Measurements from ENCODE around the gene H3-3A.

DNA sequence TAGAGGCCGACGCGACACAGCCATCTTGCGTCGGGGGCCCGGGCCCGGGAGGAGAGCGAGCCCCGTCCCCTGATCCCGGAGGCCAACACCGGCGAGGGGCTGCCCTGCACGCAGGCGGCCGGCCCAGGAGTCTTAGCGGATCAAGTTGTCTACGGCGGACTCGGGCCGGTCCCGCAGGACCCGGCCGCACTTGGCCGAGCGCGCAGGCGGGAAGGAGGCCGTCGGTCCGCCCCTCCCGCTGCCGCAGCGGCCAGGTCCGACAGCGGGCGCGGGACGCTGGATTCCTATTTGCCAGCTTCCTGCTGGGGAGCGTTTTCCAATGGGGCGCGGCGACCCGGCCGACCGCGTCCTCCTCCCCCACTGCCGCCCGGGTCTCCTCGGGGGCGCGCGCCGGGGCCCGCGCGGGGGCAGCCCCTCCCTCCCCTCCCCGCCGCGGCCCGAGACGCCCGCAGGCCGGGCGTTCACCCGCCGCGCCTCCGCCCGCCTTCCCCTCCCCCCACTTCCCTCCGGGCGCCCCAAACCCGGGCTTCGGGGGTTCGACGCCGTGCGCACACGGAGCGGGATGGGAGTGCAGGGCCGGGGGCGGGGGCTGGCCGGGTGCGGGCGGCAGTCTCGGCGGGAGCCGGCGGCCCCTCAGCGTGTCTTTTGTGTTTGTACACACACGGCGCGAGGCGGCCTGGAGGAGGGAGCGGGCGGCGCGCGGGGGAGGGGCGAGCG is 517 bp upstream of the H3-3A start:
- TF ChIP-seq, protein P1, sequence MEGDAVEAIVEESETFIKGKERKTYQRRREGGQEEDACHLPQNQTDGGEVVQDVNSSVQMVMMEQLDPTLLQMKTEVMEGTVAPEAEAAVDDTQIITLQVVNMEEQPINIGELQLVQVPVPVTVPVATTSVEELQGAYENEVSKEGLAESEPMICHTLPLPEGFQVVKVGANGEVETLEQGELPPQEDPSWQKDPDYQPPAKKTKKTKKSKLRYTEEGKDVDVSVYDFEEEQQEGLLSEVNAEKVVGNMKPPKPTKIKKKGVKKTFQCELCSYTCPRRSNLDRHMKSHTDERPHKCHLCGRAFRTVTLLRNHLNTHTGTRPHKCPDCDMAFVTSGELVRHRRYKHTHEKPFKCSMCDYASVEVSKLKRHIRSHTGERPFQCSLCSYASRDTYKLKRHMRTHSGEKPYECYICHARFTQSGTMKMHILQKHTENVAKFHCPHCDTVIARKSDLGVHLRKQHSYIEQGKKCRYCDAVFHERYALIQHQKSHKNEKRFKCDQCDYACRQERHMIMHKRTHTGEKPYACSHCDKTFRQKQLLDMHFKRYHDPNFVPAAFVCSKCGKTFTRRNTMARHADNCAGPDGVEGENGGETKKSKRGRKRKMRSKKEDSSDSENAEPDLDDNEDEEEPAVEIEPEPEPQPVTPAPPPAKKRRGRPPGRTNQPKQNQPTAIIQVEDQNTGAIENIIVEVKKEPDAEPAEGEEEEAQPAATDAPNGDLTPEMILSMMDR (IDR thresholded peaks at IDR 0.05; ENCODE audit: poor library complexity, severe bottlenecking), result no peak
- TF ChIP-seq EZH2 (IDR thresholded peaks at IDR 0.05; ENCODE audit: borderline replicate concordance, insufficient read depth, low read length, poor library complexity, severe bottlenecking) (no peak), SMC3 (conservative IDR thresholded peaks at IDR 0.05; ENCODE audit: poor library complexity) (peak; percentile 49), POLR2AphosphoS5 (IDR thresholded peaks at IDR 0.05) (peak; percentile 87), EP300 (conservative IDR thresholded peaks at IDR 0.05; ENCODE audit: poor library complexity, severe bottlenecking) (peak; percentile 59), TAF1 (IDR thresholded peaks at IDR 0.05; ENCODE audit: low read depth) (peak; percentile 47), MXI1 (conservative IDR thresholded peaks at IDR 0.05; ENCODE audit: poor library complexity, severe bottlenecking) (peak; percentile 53), RAD21 (conservative IDR thresholded peaks at IDR 0.05) (no peak)
- TF ChIP-seq, protein P2, sequence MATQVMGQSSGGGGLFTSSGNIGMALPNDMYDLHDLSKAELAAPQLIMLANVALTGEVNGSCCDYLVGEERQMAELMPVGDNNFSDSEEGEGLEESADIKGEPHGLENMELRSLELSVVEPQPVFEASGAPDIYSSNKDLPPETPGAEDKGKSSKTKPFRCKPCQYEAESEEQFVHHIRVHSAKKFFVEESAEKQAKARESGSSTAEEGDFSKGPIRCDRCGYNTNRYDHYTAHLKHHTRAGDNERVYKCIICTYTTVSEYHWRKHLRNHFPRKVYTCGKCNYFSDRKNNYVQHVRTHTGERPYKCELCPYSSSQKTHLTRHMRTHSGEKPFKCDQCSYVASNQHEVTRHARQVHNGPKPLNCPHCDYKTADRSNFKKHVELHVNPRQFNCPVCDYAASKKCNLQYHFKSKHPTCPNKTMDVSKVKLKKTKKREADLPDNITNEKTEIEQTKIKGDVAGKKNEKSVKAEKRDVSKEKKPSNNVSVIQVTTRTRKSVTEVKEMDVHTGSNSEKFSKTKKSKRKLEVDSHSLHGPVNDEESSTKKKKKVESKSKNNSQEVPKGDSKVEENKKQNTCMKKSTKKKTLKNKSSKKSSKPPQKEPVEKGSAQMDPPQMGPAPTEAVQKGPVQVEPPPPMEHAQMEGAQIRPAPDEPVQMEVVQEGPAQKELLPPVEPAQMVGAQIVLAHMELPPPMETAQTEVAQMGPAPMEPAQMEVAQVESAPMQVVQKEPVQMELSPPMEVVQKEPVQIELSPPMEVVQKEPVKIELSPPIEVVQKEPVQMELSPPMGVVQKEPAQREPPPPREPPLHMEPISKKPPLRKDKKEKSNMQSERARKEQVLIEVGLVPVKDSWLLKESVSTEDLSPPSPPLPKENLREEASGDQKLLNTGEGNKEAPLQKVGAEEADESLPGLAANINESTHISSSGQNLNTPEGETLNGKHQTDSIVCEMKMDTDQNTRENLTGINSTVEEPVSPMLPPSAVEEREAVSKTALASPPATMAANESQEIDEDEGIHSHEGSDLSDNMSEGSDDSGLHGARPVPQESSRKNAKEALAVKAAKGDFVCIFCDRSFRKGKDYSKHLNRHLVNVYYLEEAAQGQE (IDR thresholded peaks at IDR 0.05; ENCODE audit: borderline replicate concordance), result peak; percentile 91

Data from neural cell (in vitro differentiated cells).